ENCODE measurements around the gene CUL9. TPM values are rescaled to one million over a fixed set of nuclear protein-coding genes. Genes with fewer than 3 reads are reported as not detected.

CUL9 gene
- total RNA-seq, 4 donors from 2014 or later, result 31.0 to 52.6 (median 38.8) TPM

- no peak overlapping the region for H3K4me3 ChIP-seq
- peaks cover 0 to 16% of the 10 kb centered on the region in 2 donors for H3K4me1 ChIP-seq
- TF ChIP-seq POLR2A (IDR thresholded peaks at IDR 0.05) (no peak), CTCF (IDR thresholded peaks at IDR 0.05) (no peak)
- no peaks in the 10 kb centered on the region for H3K27me3 ChIP-seq
- H3K27ac ChIP-seq, result no peak overlapping the region
- H3K9me3 ChIP-seq, result no peaks in the 10 kb centered on the region
- intact Hi-C loops (cut with DNase I; ENCODE audit: low total_unique reads), result no loop called here
- no peaks in the 10 kb centered on the region for H3K36me3 ChIP-seq
- no peak for DNase-seq
Measured at GRCh38 chr6:43271103-43271815, 89.3 kb downstream of the CUL9 start.

DNA sequence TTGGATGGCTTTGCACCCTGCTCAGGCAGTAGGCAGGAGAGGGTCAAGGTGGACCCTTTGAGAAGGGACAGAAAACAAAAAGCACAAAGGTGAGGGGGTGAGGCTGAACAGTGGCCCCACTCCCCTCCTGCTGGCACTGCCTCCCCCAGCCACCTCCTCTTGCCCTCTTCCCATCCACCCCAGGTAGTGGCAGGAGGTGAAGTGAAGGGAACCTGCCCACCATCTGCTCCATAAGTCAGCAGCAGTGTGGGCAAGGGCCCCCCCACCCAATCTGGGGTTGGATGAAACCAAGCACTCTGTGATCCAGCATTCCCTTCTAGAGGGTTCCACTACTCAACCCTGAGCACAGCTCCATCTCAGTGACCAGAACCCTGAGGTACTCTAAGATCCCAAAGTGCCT, 89.9 kb downstream of the CUL9 start:
- peaks cover 0 to 16% of the 10 kb centered on the region in 2 donors for H3K4me1 ChIP-seq
- H3K27me3 ChIP-seq, result no peaks in the 10 kb centered on the region
- no peaks in the 10 kb centered on the region for H3K9me3 ChIP-seq
- no peak for DNase-seq
- intact Hi-C loops (cut with DNase I; ENCODE audit: low total_unique reads), result no loop called here
- TF ChIP-seq CTCF (IDR thresholded peaks at IDR 0.05), result no peak
- TF ChIP-seq POLR2A (IDR thresholded peaks at IDR 0.05), result no peak
- no peak overlapping the region for H3K27ac ChIP-seq
- H3K36me3 ChIP-seq, result no peaks in the 10 kb centered on the region
- H3K4me3 ChIP-seq, result no peak overlapping the region

DNA sequence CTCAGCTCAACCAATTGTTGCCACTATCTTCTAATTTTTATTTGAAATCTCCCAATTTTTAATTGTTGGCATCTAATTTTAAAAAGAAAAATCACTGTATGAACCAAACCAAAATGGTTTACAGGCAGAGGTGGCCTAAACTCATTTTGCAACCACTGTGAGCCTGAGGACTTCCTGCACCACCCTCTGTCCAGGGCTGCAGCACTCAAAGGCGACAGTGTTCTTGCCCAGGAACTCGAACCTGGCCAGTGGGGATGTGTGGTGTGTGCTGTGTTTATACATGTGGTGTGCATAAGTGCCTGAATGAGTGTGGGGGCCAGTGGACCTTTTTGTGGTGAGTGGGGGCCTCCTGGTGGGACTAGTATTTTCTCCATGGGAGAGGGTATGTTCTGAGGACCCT, 91.7 kb downstream of the CUL9 start:
- intact Hi-C loops (cut with DNase I; ENCODE audit: low total_unique reads), result no loop called here
- Histone ChIP-seq H3K4me1 (peaks cover 0 to 16% of the 10 kb centered on the region in 2 donors), H3K27ac (no peak overlapping the region), H3K4me3 (no peak overlapping the region), H3K36me3 (no peaks in the 10 kb centered on the region), H3K27me3 (no peaks in the 10 kb centered on the region), H3K9me3 (no peaks in the 10 kb centered on the region)
- TF ChIP-seq CTCF (IDR thresholded peaks at IDR 0.05), result no peak
- no peak for TF ChIP-seq POLR2A (IDR thresholded peaks at IDR 0.05)
- DNase-seq, result no peak

Other genes starting within 250 kb of the CUL9 start
- gene GNMT, start 221.4 kb upstream of the CUL9 start, total RNA-seq, result 1 to 10 TPM in 1 of 4 donors, not detected in 3; 1.7 TPM
- gene PEX6, start 203.0 kb upstream of the CUL9 start, total RNA-seq, result 10 to 100 TPM; 19.2 to 38.2 (median 23.1) TPM
- 10 to 100 TPM; 28.7 to 43.8 (median 36.4) TPM for gene PPP2R5D, start 197.6 kb upstream of the CUL9 start, total RNA-seq
- gene MEA1, start 168.2 kb upstream of the CUL9 start, total RNA-seq, result 10 to 100 TPM; 39.1 to 81.7 (median 43.2) TPM
- 100 to 1,000 TPM in 1 of 4 donors, 10 to 100 TPM in 3; 19.7 to 152 (median 56.8) TPM for gene KLHDC3, start 167.9 kb upstream of the CUL9 start, total RNA-seq
- 10 to 100 TPM; 30.5 to 57.2 (median 45.9) TPM for gene RRP36, start 160.6 kb upstream of the CUL9 start, total RNA-seq
- 10 to 100 TPM in 2 of 4 donors, 1 to 10 TPM in 2; 6.4 to 65.1 (median 18.9) TPM for gene CUL7, start 128.3 kb upstream of the CUL9 start, total RNA-seq
- gene MRPL2, start 122.8 kb upstream of the CUL9 start, total RNA-seq, result 10 to 100 TPM; 14.4 to 44.4 (median 16.1) TPM
- 10 to 100 TPM in 3 of 4 donors, 1 to 10 TPM in 1; 2.8 to 30.6 (median 27.2) TPM for gene KLC4, start 122.6 kb upstream of the CUL9 start, total RNA-seq
- 100 to 1,000 TPM in 3 of 4 donors, 10 to 100 TPM in 1; 53.8 to 247 (median 153) TPM for gene PTK7, start 105.9 kb upstream of the CUL9 start, total RNA-seq
- 100 to 1,000 TPM in 1 of 4 donors, 10 to 100 TPM in 3; 18.2 to 109 (median 36.9) TPM for gene SRF, start 10.9 kb upstream of the CUL9 start, total RNA-seq
- gene DNPH1, start 47.3 kb downstream of the CUL9 start, total RNA-seq, result 10 to 100 TPM; 23.4 to 68.4 (median 33.2) TPM
- gene TTBK1, start 61.3 kb downstream of the CUL9 start, total RNA-seq, result under 1 TPM in 2 of 4 donors, not detected in 2; 0.06 to 0.14 TPM
- gene SLC22A7, start 116.1 kb downstream of the CUL9 start, total RNA-seq, result not detected
- gene CRIP3, start 126.6 kb downstream of the CUL9 start, total RNA-seq, result 1 to 10 TPM in 2 of 4 donors, not detected in 2; 1.5 to 2.7 TPM
- gene ZNF318, start 187.5 kb downstream of the CUL9 start, total RNA-seq, result 10 to 100 TPM in 3 of 4 donors, 1 to 10 TPM in 1; 3.8 to 38.0 (median 24.0) TPM
- 10 to 100 TPM in 2 of 4 donors, 1 to 10 TPM in 1, under 1 TPM in 1; 0.59 to 35.5 (median 10.7) TPM for gene ABCC10, start 245.3 kb downstream of the CUL9 start, total RNA-seq